Endothelial cell of umbilical vein (primary cell): Measurements from ENCODE around the gene SHCBP1. TPM values are rescaled to one million over a fixed set of nuclear protein-coding genes. Genes with fewer than 3 reads are reported as not detected.

Experiments used
- BruUV-seq: library from RNA; stranded (reverse); fragments of 400-500 nt; replicated peaks from 2 replicates; lab custom pipeline; 2021; lab: Mats Ljungman, UMichigan
- CTCF ChIA-PET: fragments of 300-600, 350-600 bp; sonication (Branson Sonifier 250); formaldehyde crosslinking; loops from one replicate; lab custom pipeline; 2021; ENCODE audit warnings: antibody characterized with exemption, inconsistent platforms; lab: Charles Lee
- POLR2A ChIA-PET: fragments of 300-600, 350-600 bp; sonication (Branson Sonifier 250); formaldehyde crosslinking; loops from one replicate; lab custom pipeline; 2021; ENCODE audit warnings: antibody characterized with exemption, inconsistent platforms; lab: Charles Lee
- DNase-seq: peaks from one replicate; pipeline ENCODE4 v3.0.0-alpha.2; 2011; ENCODE audit warnings: low read depth, low spot score
- FAIRE-seq: peaks from 2 replicates; lab custom pipeline; 2011; peaks lifted over from hg19 to GRCh38; lab: Jason Lieb, UNC
- H2AFZ ChIP-seq: 2 replicates; pipeline ENCODE4 v1.6.0; 2012; ENCODE audit warnings: low read depth, low read length, control low read depth, inconsistent platforms
- H3K27ac ChIP-seq: 2 replicates; pipeline ENCODE4 v1.5.1; 2011; ENCODE audit warnings: low read depth, mild to moderate bottlenecking, control low read depth, low read length, moderate library complexity; ENCODE audit not compliant: insufficient read depth
- H3K27me3 ChIP-seq, 2 experiments: 2 replicates each; pipeline versions ENCODE4 v1.6.0 to v1.6.1; 2011; ENCODE audit warnings: low read length in 2 of 2, mixed read lengths in 1 of 2; ENCODE audit not compliant: control insufficient read depth in 2 of 2, insufficient read depth in 2 of 2
- H3K36me3 ChIP-seq, 2 experiments: 2 replicates in 1 of 2; 3 replicates in 1 of 2; pipeline ENCODE4 v1.5.1; 2011; ENCODE audit warnings: low read length in 2 of 2, mild to moderate bottlenecking in 1 of 2, moderate library complexity in 1 of 2; ENCODE audit not compliant: control insufficient read depth in 2 of 2, insufficient read depth in 2 of 2; ENCODE audit errors: extremely low read depth in 1 of 2
- H3K4me1 ChIP-seq: 3 replicates; pipeline ENCODE4 v1.5.1; 2011; ENCODE audit warnings: mild to moderate bottlenecking, low read length; ENCODE audit not compliant: control insufficient read depth, insufficient read depth; ENCODE audit errors: extremely low read depth
- H3K4me2 ChIP-seq: 2 replicates; pipeline ENCODE4 v1.6.1; 2011; ENCODE audit warnings: low read length, control low read depth, mixed read lengths; ENCODE audit not compliant: insufficient read depth
- H3K4me3 ChIP-seq, 3 experiments: fragments of 200-600 bp in 1 of 3; sonication (generic), shearing (Covaris generic) in 1 of 3; replicated peaks in 1 of 3; 2 replicates each; pipeline ENCODE4 v1.5.1; 2011 to 2016; ENCODE audit warnings: control low read depth in 3 of 3, low read length in 3 of 3, mild to moderate bottlenecking in 2 of 3, inconsistent platforms in 1 of 3, low read depth in 1 of 3, moderate library complexity in 1 of 3; ENCODE audit not compliant: insufficient read depth in 1 of 3
- H3K79me2 ChIP-seq: 2 replicates; pipeline ENCODE4 v1.6.0; 2012; ENCODE audit warnings: low read length, inconsistent platforms; ENCODE audit not compliant: control insufficient read depth, insufficient read depth
- H3K9ac ChIP-seq: replicated peaks from 2 replicates; pipeline ENCODE3; 2011; ENCODE audit warnings: low read length, control low read depth; ENCODE audit not compliant: insufficient read depth; ENCODE audit errors: extremely low read depth
- H3K9me1 ChIP-seq: replicated peaks from 3 replicates; pipeline ENCODE4 v1.6.0; 2011; ENCODE audit warnings: mild to moderate bottlenecking, low read length; ENCODE audit not compliant: control insufficient read depth, insufficient read depth; ENCODE audit errors: extremely low read depth
- H3K9me3 ChIP-seq: replicated peaks from 2 replicates; pipeline ENCODE4 v1.5.1; 2012; ENCODE audit warnings: low read length, inconsistent platforms; ENCODE audit not compliant: control insufficient read depth, insufficient read depth
- H4K20me1 ChIP-seq: replicated peaks from 2 replicates; pipeline ENCODE3; 2011; ENCODE audit warnings: mild to moderate bottlenecking, low read length; ENCODE audit not compliant: control insufficient read depth, insufficient read depth; ENCODE audit errors: extremely low read depth
- EZH2 ChIP-seq: IDR thresholded peaks from 2 replicates; pipeline ENCODE4 v1.6.1; 2012; ENCODE audit warnings: borderline replicate concordance, low read depth, mild to moderate bottlenecking, moderate library complexity, low read length, inconsistent platforms; ENCODE audit not compliant: severe bottlenecking
- FOS ChIP-seq: IDR thresholded peaks from 2 replicates; pipeline ENCODE4 v1.6.1; 2011; ENCODE audit warnings: mild to moderate bottlenecking, low read length, moderate library complexity, borderline replicate concordance; ENCODE audit not compliant: insufficient read depth
- GATA2 ChIP-seq: IDR thresholded peaks from 2 replicates; pipeline ENCODE4 v1.7.0; 2011; ENCODE audit warnings: low read depth, mild to moderate bottlenecking, moderate library complexity, mixed read lengths, low read length; ENCODE audit not compliant: insufficient read length, insufficient read depth
- JUN ChIP-seq: IDR thresholded peaks from 2 replicates; pipeline ENCODE4 v1.6.1; 2011; ENCODE audit warnings: borderline replicate concordance, low read depth; ENCODE audit not compliant: insufficient read length, insufficient read depth
- MAX ChIP-seq: IDR thresholded peaks from 2 replicates; pipeline ENCODE4 v1.6.1; 2011; ENCODE audit not compliant: insufficient read depth, insufficient read length
- MYC ChIP-seq: IDR thresholded peaks from one replicate; pipeline ENCODE4 v1.6.1; 2011; ENCODE audit warnings: mild to moderate bottlenecking, low read depth, low read length
- POLR2A ChIP-seq: IDR thresholded peaks from 2 replicates; pipeline ENCODE4 v1.6.1; 2012; ENCODE audit warnings: low read depth, mild to moderate bottlenecking, control low read depth, low read length
- POLR2AphosphoS5 ChIP-seq: IDR thresholded peaks from 2 replicates; pipeline ENCODE4 v1.6.1; 2012; ENCODE audit warnings: low read depth, mild to moderate bottlenecking, control low read depth, low read length, moderate library complexity; ENCODE audit not compliant: insufficient read depth
- dilution Hi-C: fragments of 300-500 bp; cut with MboI; formaldehyde crosslinking; loops from one replicate; pipeline ENCODE4 v1.15.0; 2019; ENCODE audit warnings: low sequenced_read_pairs; ENCODE audit not compliant: extremely low pct_ligation_motif_present
- intact Hi-C: fragments of 100-400 bp; cut with micrococcal nuclease; formaldehyde crosslinking; loops from one replicate; pipeline ENCODE4 v1.10.0; 2022
- polyA plus RNA-seq, 4 experiments: library from polyadenylated mRNA; depleted of rRNA in 3 of 4; stranded (reverse) in 3 of 4; unstranded in 1 of 4; fragments of >200 nt; gene quantifications; 2 replicates each; pipeline versions ENCODE4 v1.2.1 to v1.2.3, GENCODE V29; 2011 to 2012; ENCODE audit warnings: missing spikeins in 1 of 4
- total RNA-seq: library from RNA; stranded (reverse); gene quantifications from 2 replicates; pipeline ENCODE4 v1.2.3, GENCODE V29; 2021
- TF ChIP-seq, protein P1 (sequence below), 2 donors: IDR thresholded peaks; 1 replicate in 1 of 2; 2 replicates in 1 of 2; pipeline ENCODE4 v1.5.1; 2011; ENCODE audit warnings: low read length in 2 of 2, mild to moderate bottlenecking in 2 of 2, moderate library complexity in 2 of 2, control low read depth in 1 of 2, inconsistent platforms in 1 of 2, low read depth in 1 of 2; ENCODE audit not compliant: insufficient read depth in 1 of 2; ENCODE audit errors: extremely low read depth in 1 of 2

SHCBP1 gene
- total and polyA plus RNA-seq, 2 donors (not counting 3 experiments of a cell fraction or from before 2014, with no cell fraction given): 13.9 to 44.9 TPM

GRCh38 chr16:46621934-46622676 is 926 bp upstream of the SHCBP1 start:
- POLR2A ChIA-PET: no interaction called here
- dilution Hi-C loops: no loop called here
- CTCF ChIA-PET: interaction anchor here (1.1 to 1.5 kb wide), 2 partner anchors 7 to 68 kb away, joined by 4 to 6 read pairs; no protein-coding TSS in a partner anchor
- Histone ChIP-seq H3K27ac (no peak overlapping the region), H2AFZ (no peak overlapping the region), H3K9me1 (no peaks in the 10 kb centered on the region), H3K4me2 (no peak overlapping the region), H3K4me3 (no peak overlapping the region), H3K36me3 (no peaks in the 10 kb centered on the region), H3K4me1 (peaks cover 5% of the 10 kb centered on the region), H3K27me3 (no peaks in the 10 kb centered on the region), H3K9ac (no peak overlapping the region), H3K9me3 (no peaks in the 10 kb centered on the region), H3K79me2 (peaks cover 24% of the 10 kb centered on the region), H4K20me1 (no peaks in the 10 kb centered on the region)
- intact Hi-C loops: loop anchor here (2.0 to 10.0 kb wide), 2 partner anchors 67 to 1543 kb away; partner anchors contain the start of genes ORC6 and VPS35
- no peak for DNase-seq
- FAIRE-seq: no peak
- TF ChIP-seq FOS: no peak
- TF ChIP-seq MAX: no peak
- TF ChIP-seq, protein P1, sequence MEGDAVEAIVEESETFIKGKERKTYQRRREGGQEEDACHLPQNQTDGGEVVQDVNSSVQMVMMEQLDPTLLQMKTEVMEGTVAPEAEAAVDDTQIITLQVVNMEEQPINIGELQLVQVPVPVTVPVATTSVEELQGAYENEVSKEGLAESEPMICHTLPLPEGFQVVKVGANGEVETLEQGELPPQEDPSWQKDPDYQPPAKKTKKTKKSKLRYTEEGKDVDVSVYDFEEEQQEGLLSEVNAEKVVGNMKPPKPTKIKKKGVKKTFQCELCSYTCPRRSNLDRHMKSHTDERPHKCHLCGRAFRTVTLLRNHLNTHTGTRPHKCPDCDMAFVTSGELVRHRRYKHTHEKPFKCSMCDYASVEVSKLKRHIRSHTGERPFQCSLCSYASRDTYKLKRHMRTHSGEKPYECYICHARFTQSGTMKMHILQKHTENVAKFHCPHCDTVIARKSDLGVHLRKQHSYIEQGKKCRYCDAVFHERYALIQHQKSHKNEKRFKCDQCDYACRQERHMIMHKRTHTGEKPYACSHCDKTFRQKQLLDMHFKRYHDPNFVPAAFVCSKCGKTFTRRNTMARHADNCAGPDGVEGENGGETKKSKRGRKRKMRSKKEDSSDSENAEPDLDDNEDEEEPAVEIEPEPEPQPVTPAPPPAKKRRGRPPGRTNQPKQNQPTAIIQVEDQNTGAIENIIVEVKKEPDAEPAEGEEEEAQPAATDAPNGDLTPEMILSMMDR (IDR thresholded peaks at IDR 0.05; ENCODE audit: extremely low read depth in 1 of 2, insufficient read depth in 1 of 2, low read depth in 1 of 2, low read length in 2 of 2): no peak
- TF ChIP-seq EZH2: no peak
- no peak for TF ChIP-seq GATA2
- TF ChIP-seq POLR2AphosphoS5: no peak
- no peak for TF ChIP-seq POLR2A
- TF ChIP-seq MYC: no peak
- no peak for TF ChIP-seq JUN
- BruUV-seq: no TSS peak
